ENCODE measurements around the gene PSMA2.

DNA sequence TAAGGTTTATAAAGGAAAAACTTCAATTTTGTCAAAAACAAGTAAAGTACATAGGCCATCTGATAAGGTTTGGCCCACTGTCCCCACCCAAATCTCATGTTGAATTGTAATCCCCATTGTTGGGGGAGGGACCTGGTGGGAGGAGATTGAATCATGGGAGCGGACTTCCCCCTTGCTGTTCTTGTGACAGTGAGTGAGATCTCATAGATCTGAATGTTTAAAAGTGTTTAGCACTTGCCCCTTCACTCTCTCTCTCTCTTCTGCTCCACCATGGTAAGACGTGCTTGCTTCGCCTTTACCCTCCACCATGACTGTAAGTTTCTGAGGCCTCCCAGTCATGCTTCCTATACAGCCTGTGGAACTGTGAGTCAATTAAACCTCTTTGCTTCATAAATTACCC lies 18.4 kb upstream of the PSMA2 start:
- TF ChIP-seq TAF1 (IDR thresholded peaks at IDR 0.05; ENCODE audit: low read depth, low read length) = no peak
- TF ChIP-seq POLR2A (IDR thresholded peaks at IDR 0.05; ENCODE audit: low read depth, low read length) = no peak
